Calu3 (cell line): Measurements from ENCODE around the gene SCO1. TPM values are rescaled to one million over a fixed set of nuclear protein-coding genes. Genes with fewer than 3 reads are reported as not detected.

ENCODE experiments used
- BruUV-seq: library from RNA; stranded (reverse); fragments of 400-500 nt; replicated peaks from 2 replicates; lab custom pipeline; 2021; lab: Mats Ljungman, UMichigan
- CTCF ChIA-PET: fragments of 300-600 bp; sonication (Branson Sonifier 250); formaldehyde crosslinking; loops from one replicate; lab custom pipeline; 2022; ENCODE audit warnings: antibody characterized with exemption; lab: Charles Lee
- DNase-seq: peaks from one replicate; pipeline ENCODE4 v3.0.0; 2022
- H3K27ac Mint-ChIP-seq: one replicate; pipeline ENCODE4 v1.8.0; 2022; ENCODE audit warnings: mixed read lengths; ENCODE audit not compliant: unreplicated experiment
- H3K27me3 Mint-ChIP-seq: one replicate; pipeline ENCODE4 v1.8.0; 2022; ENCODE audit warnings: mixed read lengths; ENCODE audit not compliant: unreplicated experiment
- H3K36me3 Mint-ChIP-seq: one replicate; pipeline ENCODE4 v1.8.0; 2022; ENCODE audit warnings: mild to moderate bottlenecking, moderate library complexity, mixed read lengths; ENCODE audit not compliant: insufficient read depth, unreplicated experiment
- H3K4me1 Mint-ChIP-seq: one replicate; pipeline ENCODE4 v1.8.0; 2022; ENCODE audit warnings: mild to moderate bottlenecking, low read depth, mixed read lengths; ENCODE audit not compliant: unreplicated experiment
- H3K4me3 Mint-ChIP-seq: one replicate; pipeline ENCODE4 v1.8.0; 2022; ENCODE audit warnings: mild to moderate bottlenecking, low read depth, moderate library complexity, mixed read lengths; ENCODE audit not compliant: unreplicated experiment
- H3K9me3 Mint-ChIP-seq: one replicate; pipeline ENCODE4 v1.8.0; 2022; ENCODE audit warnings: low read depth, mixed read lengths; ENCODE audit not compliant: unreplicated experiment
- intact Hi-C: fragments of 100-400 bp; cut with micrococcal nuclease; formaldehyde crosslinking; loops from one replicate; pipeline ENCODE4 v1.10.0; 2022; ENCODE audit not compliant: unreplicated experiment
- total RNA-seq: library from RNA; stranded (reverse); gene quantifications from 2 replicates; pipeline ENCODE4 v1.2.3, GENCODE V29; 2022
- TF ChIP-seq, protein P1 (sequence below): fragments of 200-600 bp; IDR thresholded peaks from one replicate; pipeline ENCODE4 v1.8.0; 2022; ENCODE audit warnings: antibody characterized with exemption; ENCODE audit not compliant: unreplicated experiment

SCO1 gene
- total RNA-seq, 1 experiment from 2014 or later, result 27.4 TPM

DNA sequence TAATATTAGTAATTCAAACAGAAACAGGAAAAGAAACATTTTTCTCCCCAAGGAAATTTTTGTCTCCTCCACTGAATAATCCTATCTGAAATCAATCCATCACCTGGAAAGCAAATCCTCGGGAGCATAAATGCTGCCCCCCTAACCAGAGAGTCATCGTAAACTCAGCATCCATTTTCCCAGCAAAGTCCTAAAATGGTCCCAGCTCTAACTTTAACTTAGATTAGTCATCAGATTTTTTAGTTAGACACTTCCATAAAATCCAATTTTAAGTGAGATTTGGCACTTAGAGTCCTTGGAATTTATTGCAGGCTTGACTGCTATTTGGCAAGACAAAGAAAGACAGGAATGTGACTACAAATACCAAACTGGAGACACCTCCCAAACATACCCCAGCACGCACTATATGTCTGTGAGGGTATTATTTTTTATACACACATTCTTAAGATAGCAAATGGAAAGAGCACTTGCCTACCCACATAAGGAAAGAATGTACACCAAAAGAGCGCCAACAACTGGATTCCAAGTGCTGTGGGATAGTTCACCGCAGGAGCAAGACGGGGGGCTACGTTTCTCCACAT is 15.4 kb downstream of the SCO1 start:
- CTCF ChIA-PET, result interaction anchor here (0.6 kb wide), 1 partner anchor 11 kb away, joined by 6 read pairs; no protein-coding TSS in a partner anchor
- Mint-ChIP-seq H3K27me3 (no peaks in the 10 kb centered on the region), H3K27ac (no peak overlapping the region), H3K4me3 (no peak overlapping the region), H3K4me1 (no peaks in the 10 kb centered on the region), H3K36me3 (peaks cover 10% of the 10 kb centered on the region), H3K9me3 (no peaks in the 10 kb centered on the region)
- no TSS peak for BruUV-seq
- intact Hi-C loops, result no loop called here
- DNase-seq, result no peak
- TF ChIP-seq, protein P1, sequence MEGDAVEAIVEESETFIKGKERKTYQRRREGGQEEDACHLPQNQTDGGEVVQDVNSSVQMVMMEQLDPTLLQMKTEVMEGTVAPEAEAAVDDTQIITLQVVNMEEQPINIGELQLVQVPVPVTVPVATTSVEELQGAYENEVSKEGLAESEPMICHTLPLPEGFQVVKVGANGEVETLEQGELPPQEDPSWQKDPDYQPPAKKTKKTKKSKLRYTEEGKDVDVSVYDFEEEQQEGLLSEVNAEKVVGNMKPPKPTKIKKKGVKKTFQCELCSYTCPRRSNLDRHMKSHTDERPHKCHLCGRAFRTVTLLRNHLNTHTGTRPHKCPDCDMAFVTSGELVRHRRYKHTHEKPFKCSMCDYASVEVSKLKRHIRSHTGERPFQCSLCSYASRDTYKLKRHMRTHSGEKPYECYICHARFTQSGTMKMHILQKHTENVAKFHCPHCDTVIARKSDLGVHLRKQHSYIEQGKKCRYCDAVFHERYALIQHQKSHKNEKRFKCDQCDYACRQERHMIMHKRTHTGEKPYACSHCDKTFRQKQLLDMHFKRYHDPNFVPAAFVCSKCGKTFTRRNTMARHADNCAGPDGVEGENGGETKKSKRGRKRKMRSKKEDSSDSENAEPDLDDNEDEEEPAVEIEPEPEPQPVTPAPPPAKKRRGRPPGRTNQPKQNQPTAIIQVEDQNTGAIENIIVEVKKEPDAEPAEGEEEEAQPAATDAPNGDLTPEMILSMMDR, result no peak

- no peaks in the 10 kb centered on the region for H3K4me1 Mint-ChIP-seq
These were observed 22.6 kb downstream of the SCO1 start for GRCh38 chr17:10674704-10675103.

DNA sequence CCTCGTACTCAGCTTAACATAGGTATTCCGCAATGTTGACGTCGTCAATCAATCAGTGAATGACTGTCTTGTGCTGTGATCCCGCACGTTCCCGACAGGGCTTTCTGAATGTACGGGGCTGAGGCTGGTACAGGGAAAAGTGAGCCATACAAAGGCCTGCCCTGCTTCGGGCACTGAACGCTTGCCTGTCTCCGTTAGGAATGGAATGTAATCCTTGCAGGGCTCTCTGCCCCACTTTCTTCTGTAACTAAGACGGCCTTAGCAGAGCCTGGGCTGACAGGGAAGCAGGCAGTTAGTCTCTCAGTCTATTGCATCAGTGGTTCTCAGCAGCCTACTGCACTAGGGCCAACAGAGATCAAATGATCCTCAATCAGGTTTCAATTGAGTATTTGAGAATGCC is 24.0 kb downstream of the SCO1 start:
- Mint-ChIP-seq H3K27ac (no peak overlapping the region), H3K4me3 (no peak overlapping the region), H3K4me1 (no peaks in the 10 kb centered on the region), H3K27me3 (no peaks in the 10 kb centered on the region), H3K9me3 (no peaks in the 10 kb centered on the region), H3K36me3 (peaks cover 4% of the 10 kb centered on the region)
- TF ChIP-seq, protein P1, result no peak
- no peak for DNase-seq
- BruUV-seq, result no TSS peak
- intact Hi-C loops, result no loop called here
- CTCF ChIA-PET, result no interaction called here

More at GRCh38 chr17:10674704-10675103, 22.6 kb downstream of the SCO1 start:
- H3K27me3 Mint-ChIP-seq, result no peaks in the 10 kb centered on the region
- intact Hi-C loops, result no loop called here
- H3K9me3 Mint-ChIP-seq, result no peaks in the 10 kb centered on the region
- DNase-seq, result no peak
- no peak overlapping the region for H3K4me3 Mint-ChIP-seq
- CTCF ChIA-PET, result no interaction called here
- H3K36me3 Mint-ChIP-seq, result peaks cover 4% of the 10 kb centered on the region
- TF ChIP-seq, protein P1, result no peak
- H3K27ac Mint-ChIP-seq, result no peak overlapping the region
- BruUV-seq, result no TSS peak

- BruUV-seq, result no TSS peak
- Mint-ChIP-seq H3K4me3 (no peak overlapping the region), H3K27me3 (no peaks in the 10 kb centered on the region), H3K4me1 (no peaks in the 10 kb centered on the region), H3K9me3 (no peaks in the 10 kb centered on the region), H3K27ac (no peak overlapping the region), H3K36me3 (peaks cover 4% of the 10 kb centered on the region)
- no peak for DNase-seq
- intact Hi-C loops, result no loop called here
- CTCF ChIA-PET, result interaction anchor here (0.7 kb wide), 1 partner anchor 721 kb away, joined by 4 read pairs; no protein-coding TSS in a partner anchor
- TF ChIP-seq, protein P1, result no peak
These were observed 28.6 kb downstream of the SCO1 start for GRCh38 chr17:10668775-10669174.
